WTC11 (cell line): Measurements from ENCODE around the gene ANO10. TPM values are rescaled to one million over a fixed set of nuclear protein-coding genes. Genes with fewer than 3 reads are reported as not detected.
A peak's percentile ranks its signal among the peaks of the same experiment; 100 is the strongest.

Experiments
- ATAC-seq: fragments of 200-7000 bp; cut with Tn5 transposase; 2 replicates; pipeline ENCODE4 v1.10.0; 2021; ENCODE audit warnings: mild to moderate bottlenecking, moderate library complexity
- CTCF ChIA-PET: fragments of 300-600 bp; sonication (Branson Sonifier 250); formaldehyde crosslinking; loops from one replicate; lab custom pipeline; 2021; ENCODE audit warnings: antibody characterized with exemption; lab: Charles Lee
- POLR2A ChIA-PET: fragments of 350-600 bp; sonication (Branson Sonifier 250); formaldehyde crosslinking; loops from one replicate; lab custom pipeline; 2021; ENCODE audit warnings: antibody characterized with exemption; lab: Charles Lee
- DNase-seq: peaks from one replicate; pipeline ENCODE4 v3.0.0; 2021; ENCODE audit warnings: low spot score
- H3K27ac Mint-ChIP-seq: 2 replicates; pipeline ENCODE4 v1.8.0; 2021; ENCODE audit warnings: mixed read lengths
- H3K27me3 Mint-ChIP-seq: 2 replicates; pipeline ENCODE4 v1.8.0; 2021; ENCODE audit warnings: low read depth, mild to moderate bottlenecking, moderate library complexity, mixed read lengths
- H3K36me3 Mint-ChIP-seq: 2 replicates; pipeline ENCODE4 v1.8.0; 2021; ENCODE audit warnings: mixed read lengths
- H3K4me1 Mint-ChIP-seq: 2 replicates; pipeline ENCODE4 v1.8.0; 2022; ENCODE audit warnings: mixed read lengths
- H3K4me3 Mint-ChIP-seq: 2 replicates; pipeline ENCODE4 v1.8.0; 2021; ENCODE audit warnings: mild to moderate bottlenecking, moderate library complexity, mixed read lengths
- H3K9me3 Mint-ChIP-seq: 2 replicates; pipeline ENCODE4 v1.8.0; 2021; ENCODE audit warnings: mixed read lengths
- ATF1 ChIP-seq: sonication (generic); formaldehyde crosslinking; IDR thresholded peaks from 2 replicates; pipeline ENCODE4 v1.8.1; 2023; ENCODE audit warnings: mild to moderate bottlenecking, moderate library complexity, missing genetic modification reagents
- ESRRA ChIP-seq: sonication (generic); formaldehyde crosslinking; IDR thresholded peaks from 2 replicates; pipeline ENCODE4 v1.8.1; 2022; ENCODE audit warnings: mild to moderate bottlenecking, missing genetic modification reagents, borderline replicate concordance
- ETV6 ChIP-seq: sonication (generic); formaldehyde crosslinking; IDR thresholded peaks from 2 replicates; pipeline ENCODE4 v1.8.1; 2022; ENCODE audit warnings: mild to moderate bottlenecking, missing genetic modification reagents
- GABPB1 ChIP-seq: sonication (generic); formaldehyde crosslinking; IDR thresholded peaks from 2 replicates; pipeline ENCODE4 v1.8.1; 2023; ENCODE audit warnings: mild to moderate bottlenecking, missing genetic modification reagents
- MYBL2 ChIP-seq: sonication (generic); formaldehyde crosslinking; IDR thresholded peaks from 2 replicates; pipeline ENCODE4 v1.8.1; 2023; ENCODE audit warnings: mild to moderate bottlenecking, moderate library complexity, missing genetic modification reagents
- NFE2L1 ChIP-seq: sonication (generic); formaldehyde crosslinking; IDR thresholded peaks from 2 replicates; pipeline ENCODE4 v1.8.1; 2023; ENCODE audit warnings: missing genetic modification reagents
- NFYB ChIP-seq: sonication (generic); formaldehyde crosslinking; conservative IDR thresholded peaks from 2 replicates; pipeline ENCODE4 v1.8.0; 2022; ENCODE audit warnings: low read depth, missing genetic modification reagents
- NR3C1 ChIP-seq: sonication (generic); formaldehyde crosslinking; conservative IDR thresholded peaks from 2 replicates; pipeline ENCODE4 v1.8.1; 2023; ENCODE audit warnings: low read depth, mild to moderate bottlenecking, missing genetic modification reagents
- TEAD1 ChIP-seq: sonication (generic); formaldehyde crosslinking; IDR thresholded peaks from 2 replicates; pipeline ENCODE4 v1.8.0; 2022; ENCODE audit warnings: mild to moderate bottlenecking, missing genetic modification reagents
- TEAD4 ChIP-seq: sonication (generic); formaldehyde crosslinking; IDR thresholded peaks from 2 replicates; pipeline ENCODE4 v1.8.0; 2022; ENCODE audit warnings: mild to moderate bottlenecking, missing genetic modification reagents
- ZBTB21 ChIP-seq: sonication (generic); formaldehyde crosslinking; IDR thresholded peaks from 2 replicates; pipeline ENCODE4 v1.8.1; 2023; ENCODE audit warnings: mild to moderate bottlenecking, missing genetic modification reagents, borderline replicate concordance
- ZNF416 ChIP-seq: fragments of 250-450 bp; sonication (Bioruptor Pico); IDR thresholded peaks from 2 replicates; pipeline ENCODE4 v1.9.0; 2021; ENCODE audit warnings: mild to moderate bottlenecking, inconsistent platforms
- ZNF423 ChIP-seq: fragments of 250-450 bp; sonication (Bioruptor Pico); IDR thresholded peaks from 2 replicates; pipeline ENCODE4 v2.1.2; 2022; ENCODE audit warnings: mild to moderate bottlenecking, moderate library complexity
- total RNA-seq: library from RNA; stranded (reverse); gene quantifications from 3 replicates; pipeline ENCODE4 v1.2.3, GENCODE V29; 2021
- TF ChIP-seq, protein P1 (sequence below): sonication (generic); formaldehyde crosslinking; IDR thresholded peaks from 2 replicates; pipeline ENCODE4 v1.8.1; 2023; ENCODE audit warnings: mild to moderate bottlenecking, missing genetic modification reagents
- TF ChIP-seq, protein P2 (sequence below): sonication (generic); formaldehyde crosslinking; IDR thresholded peaks from 2 replicates; pipeline ENCODE4 v1.8.1; 2023; ENCODE audit warnings: mild to moderate bottlenecking, missing genetic modification reagents, moderate library complexity
- TF ChIP-seq, protein P3 (sequence below): sonication (generic); formaldehyde crosslinking; IDR thresholded peaks from 2 replicates; pipeline ENCODE4 v1.8.1; 2022; ENCODE audit warnings: mild to moderate bottlenecking, missing genetic modification reagents, moderate library complexity, borderline replicate concordance
- TF ChIP-seq, protein P4 (sequence below): fragments of 250-450 bp; sonication (Bioruptor Pico); IDR thresholded peaks from 2 replicates; pipeline ENCODE4 v1.9.0; 2021; ENCODE audit warnings: moderate library complexity, mild to moderate bottlenecking, inconsistent platforms, borderline replicate concordance
- TF ChIP-seq, protein P5 (sequence below): sonication (generic); formaldehyde crosslinking; conservative IDR thresholded peaks from 2 replicates; pipeline ENCODE4 v1.8.1; 2022; ENCODE audit warnings: mild to moderate bottlenecking, missing genetic modification reagents
- TF ChIP-seq, protein P6 (sequence below): sonication (generic); formaldehyde crosslinking; IDR thresholded peaks from 2 replicates; pipeline ENCODE4 v1.8.1; 2022; ENCODE audit warnings: mild to moderate bottlenecking, moderate library complexity, missing genetic modification reagents
- TF ChIP-seq, protein P7 (sequence below): sonication (generic); formaldehyde crosslinking; IDR thresholded peaks from 2 replicates; pipeline ENCODE4 v1.8.0; 2022; ENCODE audit warnings: mild to moderate bottlenecking, missing genetic modification reagents
- TF ChIP-seq, protein P8 (sequence below): fragments of 250-450 bp; sonication (Bioruptor Pico); IDR thresholded peaks from 2 replicates; pipeline ENCODE4 v1.9.0; 2021; ENCODE audit warnings: mild to moderate bottlenecking
- TF ChIP-seq, protein P9 (sequence below): sonication (generic); formaldehyde crosslinking; IDR thresholded peaks from 2 replicates; pipeline ENCODE4 v1.8.1; 2022; ENCODE audit warnings: low read depth, mild to moderate bottlenecking, moderate library complexity, missing genetic modification reagents, borderline replicate concordance

Gene ANO10
- total RNA-seq, 1 experiment from 2014 or later: 35.1 TPM

DNA sequence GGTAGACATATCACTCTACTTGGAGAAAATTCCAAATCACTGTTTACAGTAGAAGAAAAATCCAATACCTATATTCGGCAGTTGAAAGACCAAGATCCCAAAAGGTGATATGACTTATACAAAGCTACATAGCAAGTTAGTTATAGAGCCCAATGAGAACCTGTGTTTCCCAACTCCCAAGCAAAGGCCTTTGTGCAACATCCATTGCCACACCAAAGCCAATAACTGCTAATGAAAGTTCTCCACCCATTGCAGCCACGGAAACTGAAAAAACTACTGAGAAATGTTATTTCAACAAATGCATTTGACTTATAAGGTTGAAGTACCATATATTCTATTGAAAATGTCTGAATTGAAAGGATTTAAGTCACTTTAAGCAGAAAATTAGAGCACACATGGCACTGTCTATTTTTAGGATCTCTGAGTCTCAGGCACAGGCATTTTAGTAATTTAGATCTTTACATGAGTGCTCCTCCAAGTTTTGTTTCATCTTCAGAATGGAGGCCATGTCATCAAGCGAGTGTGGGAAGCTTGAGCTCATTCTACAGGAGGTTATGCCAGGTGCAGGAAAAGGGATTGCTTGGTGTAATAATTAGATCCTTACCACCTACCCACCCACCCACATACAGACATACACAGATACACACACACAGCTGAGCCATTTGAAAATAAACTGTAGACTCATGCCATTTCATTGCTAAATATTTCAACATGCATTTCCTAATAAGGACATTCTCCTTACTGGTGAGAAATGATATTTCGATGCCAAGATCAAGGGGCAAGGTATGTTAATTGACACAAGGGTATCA lies 19.7 kb upstream of the ANO10 start (continued):
- TF ChIP-seq, protein P1, sequence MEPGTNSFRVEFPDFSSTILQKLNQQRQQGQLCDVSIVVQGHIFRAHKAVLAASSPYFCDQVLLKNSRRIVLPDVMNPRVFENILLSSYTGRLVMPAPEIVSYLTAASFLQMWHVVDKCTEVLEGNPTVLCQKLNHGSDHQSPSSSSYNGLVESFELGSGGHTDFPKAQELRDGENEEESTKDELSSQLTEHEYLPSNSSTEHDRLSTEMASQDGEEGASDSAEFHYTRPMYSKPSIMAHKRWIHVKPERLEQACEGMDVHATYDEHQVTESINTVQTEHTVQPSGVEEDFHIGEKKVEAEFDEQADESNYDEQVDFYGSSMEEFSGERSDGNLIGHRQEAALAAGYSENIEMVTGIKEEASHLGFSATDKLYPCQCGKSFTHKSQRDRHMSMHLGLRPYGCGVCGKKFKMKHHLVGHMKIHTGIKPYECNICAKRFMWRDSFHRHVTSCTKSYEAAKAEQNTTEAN (CRISPR knock-in tag): no peak
- no peak for TF ChIP-seq GABPB1 (CRISPR knock-in tag)

DNA sequence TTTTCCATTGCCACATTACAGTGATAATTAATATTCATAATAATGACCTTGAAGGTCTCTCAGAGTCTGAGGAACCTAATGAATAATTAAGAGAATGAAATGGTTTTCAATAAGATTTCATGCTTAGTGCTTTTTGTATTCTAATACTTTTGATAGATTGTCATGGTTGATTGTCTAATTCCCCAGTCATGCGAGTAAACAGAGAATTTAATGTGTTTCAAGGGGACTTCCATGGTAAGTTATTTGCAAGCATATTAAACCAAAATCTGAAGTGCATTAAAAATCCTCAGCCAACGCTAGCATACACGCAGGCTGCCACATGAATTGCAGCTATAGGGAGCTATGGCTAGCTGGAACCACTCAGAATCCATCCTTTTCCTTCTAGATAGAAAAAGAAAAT lies 18.9 kb upstream of the ANO10 start:
- no peaks in the 10 kb centered on the region for H3K27me3 Mint-ChIP-seq
- ChIA-PET POLR2A (no interaction called here), CTCF (interaction anchor here (1.0 kb wide), 1 partner anchor 8 kb away, joined by 3 read pairs; no protein-coding TSS in a partner anchor)
- H3K9me3 Mint-ChIP-seq: no peaks in the 10 kb centered on the region
- ATAC-seq (no peak), DNase-seq (no peak)
- no peaks in the 10 kb centered on the region for H3K36me3 Mint-ChIP-seq
- H3K27ac Mint-ChIP-seq: no peak overlapping the region
- TF ChIP-seq, protein P2, sequence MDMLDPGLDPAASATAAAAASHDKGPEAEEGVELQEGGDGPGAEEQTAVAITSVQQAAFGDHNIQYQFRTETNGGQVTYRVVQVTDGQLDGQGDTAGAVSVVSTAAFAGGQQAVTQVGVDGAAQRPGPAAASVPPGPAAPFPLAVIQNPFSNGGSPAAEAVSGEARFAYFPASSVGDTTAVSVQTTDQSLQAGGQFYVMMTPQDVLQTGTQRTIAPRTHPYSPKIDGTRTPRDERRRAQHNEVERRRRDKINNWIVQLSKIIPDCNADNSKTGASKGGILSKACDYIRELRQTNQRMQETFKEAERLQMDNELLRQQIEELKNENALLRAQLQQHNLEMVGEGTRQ (CRISPR knock-in tag): no peak
- TF ChIP-seq, protein P3, sequence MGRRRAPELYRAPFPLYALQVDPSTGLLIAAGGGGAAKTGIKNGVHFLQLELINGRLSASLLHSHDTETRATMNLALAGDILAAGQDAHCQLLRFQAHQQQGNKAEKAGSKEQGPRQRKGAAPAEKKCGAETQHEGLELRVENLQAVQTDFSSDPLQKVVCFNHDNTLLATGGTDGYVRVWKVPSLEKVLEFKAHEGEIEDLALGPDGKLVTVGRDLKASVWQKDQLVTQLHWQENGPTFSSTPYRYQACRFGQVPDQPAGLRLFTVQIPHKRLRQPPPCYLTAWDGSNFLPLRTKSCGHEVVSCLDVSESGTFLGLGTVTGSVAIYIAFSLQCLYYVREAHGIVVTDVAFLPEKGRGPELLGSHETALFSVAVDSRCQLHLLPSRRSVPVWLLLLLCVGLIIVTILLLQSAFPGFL (CRISPR knock-in tag): no peak
- TF ChIP-seq, protein P4, sequence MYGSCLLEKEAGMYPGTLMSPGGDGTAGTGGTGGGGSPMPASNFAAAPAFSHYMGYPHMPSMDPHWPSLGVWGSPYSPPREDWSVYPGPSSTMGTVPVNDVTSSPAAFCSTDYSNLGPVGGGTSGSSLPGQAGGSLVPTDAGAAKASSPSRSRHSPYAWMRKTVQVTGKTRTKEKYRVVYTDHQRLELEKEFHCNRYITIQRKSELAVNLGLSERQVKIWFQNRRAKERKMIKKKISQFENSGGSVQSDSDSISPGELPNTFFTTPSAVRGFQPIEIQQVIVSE (CRISPR knock-in tag): no peak
- TF ChIP-seq TEAD4 (CRISPR knock-in tag): no peak
- TF ChIP-seq ZBTB21 (CRISPR knock-in tag): no peak
- no peak for TF ChIP-seq ETV6 (CRISPR knock-in tag)
- TF ChIP-seq ZNF416 (CRISPR knock-in tag): no peak
- TF ChIP-seq TEAD1 (CRISPR knock-in tag): no peak
- no peak for TF ChIP-seq NR3C1
- TF ChIP-seq, protein P5, sequence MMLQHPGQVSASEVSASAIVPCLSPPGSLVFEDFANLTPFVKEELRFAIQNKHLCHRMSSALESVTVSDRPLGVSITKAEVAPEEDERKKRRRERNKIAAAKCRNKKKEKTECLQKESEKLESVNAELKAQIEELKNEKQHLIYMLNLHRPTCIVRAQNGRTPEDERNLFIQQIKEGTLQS: no peak
- TF ChIP-seq ZNF423 (CRISPR knock-in tag): no peak
- no peak for TF ChIP-seq NFYB
- TF ChIP-seq, protein P6, sequence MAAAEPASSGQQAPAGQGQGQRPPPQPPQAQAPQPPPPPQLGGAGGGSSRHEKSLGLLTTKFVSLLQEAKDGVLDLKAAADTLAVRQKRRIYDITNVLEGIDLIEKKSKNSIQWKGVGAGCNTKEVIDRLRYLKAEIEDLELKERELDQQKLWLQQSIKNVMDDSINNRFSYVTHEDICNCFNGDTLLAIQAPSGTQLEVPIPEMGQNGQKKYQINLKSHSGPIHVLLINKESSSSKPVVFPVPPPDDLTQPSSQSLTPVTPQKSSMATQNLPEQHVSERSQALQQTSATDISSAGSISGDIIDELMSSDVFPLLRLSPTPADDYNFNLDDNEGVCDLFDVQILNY (CRISPR knock-in tag): no peak
- no peak overlapping the region for H3K4me3 Mint-ChIP-seq
- H3K4me1 Mint-ChIP-seq: peaks cover 6% of the 10 kb centered on the region

DNA sequence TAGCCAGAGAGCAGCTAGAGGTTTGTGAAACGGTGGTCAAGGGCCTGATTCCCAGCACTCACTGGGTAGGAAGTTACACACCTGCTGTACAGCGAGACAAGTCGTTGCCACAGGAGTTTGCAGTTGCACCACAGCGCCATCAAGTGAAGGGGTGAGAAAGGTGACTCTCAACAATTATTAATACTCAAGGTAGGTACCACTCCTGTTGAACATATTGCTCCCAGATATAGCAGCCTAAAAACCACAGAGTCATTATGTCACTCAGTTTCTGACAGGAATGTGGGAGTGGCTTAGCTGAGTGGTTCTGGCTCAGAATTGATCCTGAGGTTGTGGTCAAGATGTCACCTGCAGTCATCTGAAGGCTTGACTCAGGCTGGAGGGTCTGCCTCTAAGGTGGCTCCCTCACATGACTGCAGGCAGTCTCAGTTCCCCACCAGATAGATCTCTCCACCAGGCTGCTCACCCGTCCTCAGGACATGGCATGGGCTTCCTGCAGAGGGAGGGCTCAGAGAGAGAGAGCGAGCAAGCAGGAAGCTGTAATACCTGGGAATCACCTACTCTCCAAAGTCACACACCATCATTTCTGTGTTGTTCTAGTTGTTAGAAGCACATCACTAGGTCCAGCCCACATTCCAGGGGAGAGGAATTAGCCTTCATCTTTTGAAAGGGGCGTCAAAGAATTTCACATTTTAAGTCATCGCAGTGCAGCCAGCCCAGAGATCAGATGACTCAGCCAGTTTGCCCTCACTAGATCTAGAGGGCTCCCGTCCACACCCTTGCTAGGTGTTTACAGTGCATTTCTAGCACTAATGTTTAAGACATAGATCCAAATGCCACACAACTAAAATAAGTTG lies 17.0 kb upstream of the ANO10 start:
- Mint-ChIP-seq H3K27ac (no peak overlapping the region), H3K9me3 (peaks cover 3% of the 10 kb centered on the region; the same call in 1 of the 2 replicates), H3K4me3 (no peak overlapping the region), H3K4me1 (peaks cover 6% of the 10 kb centered on the region), H3K36me3 (no peaks in the 10 kb centered on the region), H3K27me3 (no peaks in the 10 kb centered on the region)
- ChIA-PET CTCF (interaction anchor here (0.9 to 1.2 kb wide), 2 partner anchors 78 to 79 kb away, joined by 3 read pairs; no protein-coding TSS in a partner anchor), POLR2A (no interaction called here)
- peak; percentile 87 for ATAC-seq
- peak; percentile 55 for DNase-seq
- TF ChIP-seq, protein P7, sequence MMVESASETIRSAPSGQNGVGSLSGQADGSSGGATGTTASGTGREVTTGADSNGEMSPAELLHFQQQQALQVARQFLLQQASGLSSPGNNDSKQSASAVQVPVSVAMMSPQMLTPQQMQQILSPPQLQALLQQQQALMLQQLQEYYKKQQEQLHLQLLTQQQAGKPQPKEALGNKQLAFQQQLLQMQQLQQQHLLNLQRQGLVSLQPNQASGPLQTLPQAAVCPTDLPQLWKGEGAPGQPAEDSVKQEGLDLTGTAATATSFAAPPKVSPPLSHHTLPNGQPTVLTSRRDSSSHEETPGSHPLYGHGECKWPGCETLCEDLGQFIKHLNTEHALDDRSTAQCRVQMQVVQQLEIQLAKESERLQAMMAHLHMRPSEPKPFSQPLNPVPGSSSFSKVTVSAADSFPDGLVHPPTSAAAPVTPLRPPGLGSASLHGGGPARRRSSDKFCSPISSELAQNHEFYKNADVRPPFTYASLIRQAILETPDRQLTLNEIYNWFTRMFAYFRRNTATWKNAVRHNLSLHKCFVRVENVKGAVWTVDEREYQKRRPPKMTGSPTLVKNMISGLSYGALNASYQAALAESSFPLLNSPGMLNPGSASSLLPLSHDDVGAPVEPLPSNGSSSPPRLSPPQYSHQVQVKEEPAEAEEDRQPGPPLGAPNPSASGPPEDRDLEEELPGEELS (CRISPR knock-in tag): no peak
- TF ChIP-seq NFE2L1 (CRISPR knock-in tag): no peak
- TF ChIP-seq ATF1: no peak
- TF ChIP-seq, protein P8, sequence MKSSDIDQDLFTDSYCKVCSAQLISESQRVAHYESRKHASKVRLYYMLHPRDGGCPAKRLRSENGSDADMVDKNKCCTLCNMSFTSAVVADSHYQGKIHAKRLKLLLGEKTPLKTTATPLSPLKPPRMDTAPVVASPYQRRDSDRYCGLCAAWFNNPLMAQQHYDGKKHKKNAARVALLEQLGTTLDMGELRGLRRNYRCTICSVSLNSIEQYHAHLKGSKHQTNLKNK (CRISPR knock-in tag): no peak
- TF ChIP-seq ETV6 (CRISPR knock-in tag): no peak
- TF ChIP-seq, protein P9, sequence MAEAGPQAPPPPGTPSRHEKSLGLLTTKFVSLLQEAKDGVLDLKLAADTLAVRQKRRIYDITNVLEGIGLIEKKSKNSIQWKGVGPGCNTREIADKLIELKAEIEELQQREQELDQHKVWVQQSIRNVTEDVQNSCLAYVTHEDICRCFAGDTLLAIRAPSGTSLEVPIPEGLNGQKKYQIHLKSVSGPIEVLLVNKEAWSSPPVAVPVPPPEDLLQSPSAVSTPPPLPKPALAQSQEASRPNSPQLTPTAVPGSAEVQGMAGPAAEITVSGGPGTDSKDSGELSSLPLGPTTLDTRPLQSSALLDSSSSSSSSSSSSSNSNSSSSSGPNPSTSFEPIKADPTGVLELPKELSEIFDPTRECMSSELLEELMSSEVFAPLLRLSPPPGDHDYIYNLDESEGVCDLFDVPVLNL (CRISPR knock-in tag): no peak
- TF ChIP-seq MYBL2 (CRISPR knock-in tag): no peak
- no peak for TF ChIP-seq ESRRA (CRISPR knock-in tag)
